Measurements from ENCODE around the gene LHFPL5. TPM values are rescaled to one million over a fixed set of nuclear protein-coding genes. Genes with fewer than 3 reads are reported as not detected.

LHFPL5 gene
- polyA plus RNA-seq, 12 donors = not detected

GRCh38 chr6:35790683-35791082 is 14.5 kb upstream of the LHFPL5 start:
- DNase-seq = no peak

DNA sequence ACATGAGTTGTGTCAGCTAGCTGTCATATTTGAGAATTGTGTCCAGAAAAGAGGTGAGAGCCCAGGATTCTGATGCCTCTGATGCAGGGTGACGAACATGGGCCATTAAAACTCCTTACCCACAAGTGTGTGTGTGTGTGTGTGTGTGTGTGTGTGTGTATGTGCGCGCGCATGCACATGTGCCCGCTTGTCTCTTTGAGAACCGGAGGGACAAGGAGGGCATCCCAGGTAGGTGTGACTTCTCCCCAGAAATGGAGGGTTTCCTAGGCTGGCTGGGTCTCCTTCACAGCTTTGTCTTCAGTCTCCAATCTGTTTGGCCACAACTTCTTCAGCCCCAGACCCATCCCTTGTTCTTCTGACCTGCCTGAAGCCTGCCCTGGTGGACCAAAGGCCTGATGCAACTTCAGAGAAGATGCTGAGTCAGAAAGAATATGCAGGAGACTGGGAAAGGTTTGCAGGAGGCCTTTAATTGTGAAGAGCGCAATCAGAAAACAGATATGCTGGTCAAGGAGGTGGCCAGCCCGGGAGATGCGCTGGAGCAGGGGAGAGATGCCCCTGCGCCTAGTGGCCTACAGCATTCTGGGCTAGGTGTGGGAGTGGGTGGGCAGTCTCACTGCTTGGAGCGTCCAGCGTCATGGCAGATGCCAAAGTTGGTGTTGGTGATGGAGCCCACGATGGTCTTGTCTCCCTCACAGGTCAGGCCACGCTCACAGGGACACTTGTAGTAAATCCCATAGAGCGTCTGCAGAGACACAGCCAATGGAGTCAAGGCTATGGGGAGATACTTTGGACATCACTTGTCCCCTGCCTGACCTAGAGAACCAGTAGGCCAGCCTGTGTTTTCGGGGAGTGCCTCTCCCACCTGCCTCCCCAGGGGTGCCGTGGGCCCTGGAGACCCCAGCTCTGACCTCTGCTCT is 10.4 kb upstream of the LHFPL5 start:
- DNase-seq = no peak

- DNase-seq = no peak
Measured at GRCh38 chr6:35795453-35796071, 9.6 kb upstream of the LHFPL5 start.

DNA sequence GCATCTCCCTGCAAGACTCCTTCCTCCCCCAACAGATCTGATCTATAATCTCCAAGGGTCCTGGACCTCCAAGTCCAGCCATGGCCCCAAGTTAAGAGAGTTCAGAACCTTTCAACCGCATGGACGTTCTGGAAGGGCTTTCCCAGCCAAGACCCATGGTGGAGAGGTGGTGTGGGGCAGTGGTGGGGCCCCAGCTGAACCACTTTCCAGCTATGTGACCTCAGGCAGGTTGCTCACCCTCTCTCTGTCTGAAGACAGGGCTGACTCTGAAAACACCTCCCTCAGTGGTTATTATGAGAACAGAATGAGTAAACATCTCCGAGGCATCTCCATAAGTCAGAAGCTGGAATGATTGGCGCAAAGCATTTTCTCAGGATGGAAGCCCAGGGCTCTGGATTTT is 8.9 kb upstream of the LHFPL5 start:
- DNase-seq = no peak

DNA sequence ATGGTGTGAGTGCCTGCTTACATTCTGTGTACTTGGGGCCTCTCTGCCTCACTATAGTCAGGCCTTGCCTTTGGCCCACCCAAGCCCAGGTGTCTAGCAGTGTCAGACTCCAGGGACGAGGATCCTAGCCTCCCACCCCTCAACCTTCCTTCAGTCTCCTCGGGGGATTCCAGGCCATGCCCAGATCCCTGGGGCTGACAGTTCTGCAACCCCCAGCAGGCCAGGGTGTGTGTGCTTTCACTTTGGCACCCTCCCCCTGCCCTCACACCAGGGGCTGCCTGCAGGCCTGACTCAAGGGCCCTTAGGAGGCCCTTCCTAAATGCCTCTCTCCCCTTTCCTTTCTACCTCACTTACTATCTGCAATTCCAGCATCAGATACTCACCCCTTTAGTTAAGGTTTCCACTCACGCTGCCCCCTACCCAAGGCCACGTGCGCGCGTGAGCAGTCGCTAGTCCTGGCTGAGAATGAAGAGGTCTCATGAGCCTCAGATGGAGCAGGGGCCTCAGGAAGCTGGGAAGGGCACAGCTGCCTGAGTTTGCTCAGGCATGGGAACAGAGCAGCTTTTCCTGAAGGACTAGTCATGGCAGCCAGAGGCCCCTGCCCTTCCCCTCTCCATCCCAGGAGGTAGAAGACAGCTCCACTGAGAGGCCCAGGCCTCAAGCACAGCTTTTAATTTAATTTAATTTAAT is 7.2 kb upstream of the LHFPL5 start:
- no peak for DNase-seq

GRCh38 chr6:35798706-35799105 is 6.4 kb upstream of the LHFPL5 start:
- DNase-seq = no peak

DNA sequence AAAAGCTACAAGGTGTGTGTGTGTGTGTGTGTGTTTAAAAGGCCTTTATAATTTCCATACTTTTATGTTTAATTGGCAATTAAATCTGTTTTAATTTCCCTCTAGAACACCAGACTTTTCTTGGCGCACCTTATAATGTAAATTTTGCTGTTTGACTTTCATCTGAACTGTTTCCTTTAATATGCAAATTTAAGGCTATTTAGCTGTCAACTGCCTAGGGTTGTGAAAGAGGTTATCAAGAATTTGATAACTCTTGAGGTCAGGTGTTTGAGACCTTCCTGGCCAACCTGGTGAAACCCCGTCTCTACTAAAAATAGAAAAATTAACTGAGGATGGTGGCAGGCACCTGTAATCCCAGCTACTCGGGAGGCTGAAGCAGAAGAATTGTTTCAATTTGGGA is 4.0 kb upstream of the LHFPL5 start:
- no peak for DNase-seq

DNA sequence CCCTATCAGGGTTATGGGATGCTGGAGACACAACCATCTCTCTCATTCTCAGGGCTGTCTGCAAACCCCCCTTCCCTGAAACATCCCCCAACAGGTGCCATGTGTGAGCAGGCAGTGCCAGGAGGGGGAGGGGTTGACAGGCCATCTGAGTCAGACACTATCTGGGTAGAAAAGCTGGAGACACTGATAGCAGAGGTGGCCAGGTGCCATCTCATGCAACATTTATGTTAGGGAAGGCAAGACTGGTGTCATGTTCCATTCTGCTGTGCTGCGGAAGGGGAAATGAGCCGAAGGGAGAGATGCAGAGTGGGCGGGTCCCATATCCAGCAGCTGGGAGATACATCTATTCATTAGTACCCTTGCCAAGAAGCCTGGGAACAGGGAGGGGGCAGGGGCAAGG is 3.5 kb downstream of the LHFPL5 start:
- DNase-seq = no peak

- no peak for DNase-seq
Measured at GRCh38 chr6:35809809-35810208, 4.7 kb downstream of the LHFPL5 start.

DNA sequence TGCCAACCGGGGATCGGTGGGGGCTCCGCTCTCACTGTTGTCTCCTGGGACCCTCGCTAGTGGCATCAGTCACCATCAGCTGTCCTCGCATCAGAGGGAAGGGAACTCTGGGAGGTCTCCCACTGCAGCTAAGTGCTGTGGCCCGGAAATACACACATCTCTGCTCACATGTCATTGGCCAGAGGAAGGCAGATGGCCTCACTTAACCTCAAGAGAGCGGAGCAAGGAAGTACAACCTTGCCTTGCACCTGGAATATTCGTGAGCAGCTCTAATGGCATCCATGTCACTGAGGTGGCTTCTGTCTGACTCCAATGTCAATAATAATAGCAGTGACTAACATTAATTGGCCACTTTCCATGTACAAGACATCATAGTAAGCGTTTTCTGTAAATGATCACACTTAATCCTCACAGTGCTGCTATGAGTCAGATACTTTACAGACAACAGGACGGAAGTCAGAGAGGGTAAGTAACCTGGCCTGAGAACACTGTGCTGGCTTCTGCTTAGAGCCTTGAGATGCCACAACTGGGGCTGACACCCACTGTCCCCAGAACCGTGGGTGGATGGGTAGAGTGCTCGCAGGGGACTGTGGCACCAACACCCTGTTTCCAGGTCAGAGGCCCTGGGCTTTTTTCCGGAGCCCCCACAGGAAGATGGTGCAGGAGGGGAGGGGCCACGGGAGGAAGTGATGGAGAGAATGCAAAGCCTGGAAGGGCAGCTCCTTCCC is 6.0 kb downstream of the LHFPL5 start:
- no peak for DNase-seq

DNA sequence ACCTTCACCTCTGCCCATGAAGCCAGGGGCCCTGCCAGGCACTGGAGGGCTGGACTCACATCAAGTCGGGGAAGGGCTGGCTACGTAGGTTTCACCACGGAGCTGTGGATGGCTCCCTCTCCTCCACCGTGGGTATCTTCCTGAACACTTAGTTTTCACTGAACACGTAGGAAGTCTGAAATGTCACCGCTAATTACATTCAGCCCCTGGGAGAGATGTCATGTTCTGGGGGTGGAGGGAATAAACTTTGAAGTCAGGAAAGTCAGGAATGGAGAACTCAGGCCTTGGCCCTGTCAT is 6.5 kb downstream of the LHFPL5 start:
- DNase-seq = no peak

GRCh38 chr6:35817515-35817914 is 12.4 kb downstream of the LHFPL5 start:
- DNase-seq = no peak

GRCh38 chr6:35823601-35824000 is 18.4 kb downstream of the LHFPL5 start:
- DNase-seq = no peak

- no peak for DNase-seq
Measured at GRCh38 chr6:35824552-35825192, 19.5 kb downstream of the LHFPL5 start.

DNA sequence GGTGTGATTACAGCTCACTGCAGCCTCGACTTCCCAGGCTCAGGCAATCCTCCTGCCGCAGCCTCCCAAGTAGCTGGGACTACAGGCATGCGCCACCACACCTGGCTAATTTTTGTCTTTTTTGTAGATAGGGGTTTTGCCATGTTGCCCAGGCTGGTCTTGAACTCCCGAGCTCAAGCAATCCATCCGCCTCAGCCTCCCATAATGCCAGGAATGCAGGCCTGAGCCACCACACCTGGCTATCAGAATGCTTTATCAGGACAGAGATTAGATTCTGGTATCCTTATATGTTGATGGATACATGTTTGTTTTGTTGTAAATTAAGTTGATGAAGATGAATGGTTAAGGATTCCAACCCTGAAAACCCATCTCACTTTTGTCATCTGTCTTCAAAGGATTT is 24.2 kb downstream of the LHFPL5 start:
- DNase-seq = no peak

DNA sequence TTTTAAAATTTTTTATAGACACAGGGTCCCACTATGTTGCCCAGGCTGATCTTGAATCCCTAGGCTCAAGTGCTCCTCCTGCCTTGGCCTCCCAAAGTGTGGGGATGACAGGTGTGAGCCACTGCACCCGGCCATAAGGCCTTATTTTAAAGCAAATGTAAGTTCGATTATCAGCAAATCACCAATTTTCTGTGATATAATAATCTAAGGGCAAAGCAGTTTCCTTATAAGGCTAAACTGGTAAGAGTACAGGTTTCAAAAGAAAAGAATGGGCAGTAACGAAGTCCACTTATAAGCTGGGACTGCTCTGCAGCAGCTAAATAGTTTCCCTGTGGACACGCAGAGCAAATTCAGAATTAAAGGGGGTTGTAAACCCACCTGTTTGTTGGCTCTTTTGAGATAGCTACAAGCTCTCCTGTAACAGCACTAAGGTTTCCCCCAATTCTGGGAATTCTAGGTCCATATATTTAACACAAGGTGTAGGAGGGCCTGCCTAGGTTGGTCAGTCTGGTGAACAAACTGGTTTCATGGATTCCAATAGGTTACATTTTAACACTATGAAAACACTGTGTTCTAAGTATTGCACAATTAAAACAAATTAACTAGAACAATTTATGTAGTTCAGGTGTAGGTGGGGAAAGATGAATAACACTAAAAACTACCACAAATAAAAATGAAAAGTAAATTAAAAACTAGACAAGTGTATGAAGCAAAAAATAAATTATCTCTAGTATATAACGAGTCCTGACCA is 26.3 kb downstream of the LHFPL5 start:
- no peak for DNase-seq

- no peak for DNase-seq
Measured at GRCh38 chr6:35833536-35833935, 28.4 kb downstream of the LHFPL5 start.

DNA sequence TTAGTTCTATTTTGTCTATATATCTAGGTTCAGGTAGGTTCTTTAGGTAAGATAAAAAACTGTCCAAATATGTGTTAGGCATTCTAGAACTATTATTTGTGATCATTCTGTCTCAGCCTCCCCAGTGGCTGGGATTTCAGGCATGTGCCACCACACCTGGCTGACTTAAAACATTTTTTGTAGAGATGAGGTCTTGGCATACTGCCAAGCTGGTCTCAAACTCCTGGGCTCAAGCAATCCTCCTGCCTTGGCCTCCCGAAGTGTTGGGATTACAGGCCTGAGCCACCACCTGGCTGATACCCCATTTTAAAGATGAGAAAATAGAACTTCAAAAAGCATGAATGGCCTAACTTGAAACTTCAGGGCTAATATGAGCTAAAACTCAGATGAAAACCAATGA is 33.9 kb downstream of the LHFPL5 start:
- no peak for DNase-seq

DNA sequence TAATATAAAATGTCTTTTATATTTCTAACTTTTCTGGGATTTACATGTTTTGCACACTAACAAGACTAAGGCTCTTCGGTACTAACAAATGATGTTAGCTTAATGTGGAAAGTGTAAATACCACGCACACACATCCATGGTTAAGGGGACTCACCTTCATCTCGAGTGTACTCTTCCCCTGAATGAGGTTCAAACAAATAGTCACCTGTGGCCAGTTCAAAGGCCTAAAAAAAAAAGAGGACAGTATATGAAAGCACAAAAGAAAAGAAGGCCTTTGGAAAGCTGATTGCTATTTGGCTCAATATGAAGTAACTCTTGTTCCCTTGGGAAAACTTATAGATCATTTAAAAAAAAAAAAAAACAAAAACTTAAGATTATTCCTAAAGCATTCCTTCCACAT is 37.2 kb downstream of the LHFPL5 start:
- DNase-seq = no peak

DNA sequence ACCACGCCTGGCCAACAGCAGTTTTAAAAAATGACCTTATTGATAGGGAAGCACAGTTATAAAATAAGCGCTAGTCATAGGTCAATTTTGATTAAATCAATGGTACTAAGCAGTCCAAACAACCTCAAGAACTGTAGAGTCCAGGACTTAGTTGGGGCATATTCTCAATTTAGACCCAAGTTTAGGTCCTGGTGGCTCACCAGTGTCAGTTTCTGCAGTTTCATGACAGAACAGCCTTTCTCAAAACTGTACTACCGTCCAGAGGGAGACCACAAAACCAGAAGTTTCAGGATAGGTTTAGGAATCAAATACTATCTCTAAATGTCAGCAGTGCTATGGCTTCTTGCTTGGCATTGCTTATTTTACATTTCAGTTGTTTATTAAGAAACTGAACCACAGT is 39.1 kb downstream of the LHFPL5 start:
- no peak for DNase-seq

- DNase-seq = no peak
Measured at GRCh38 chr6:35850208-35850607, 45.1 kb downstream of the LHFPL5 start.

All from muscle of arm (tissue), 12 donors.